Measurements from ENCODE around the gene RAPGEF4. TPM values are rescaled to one million over a fixed set of nuclear protein-coding genes. Genes with fewer than 3 reads are reported as not detected.

RAPGEF4 gene
- total and polyA plus RNA-seq, 9 of the 15 experiments (the other 6 are each of a cell fraction or from before 2014, with no cell fraction given), result 0.04 to 0.33 (median 0.13) TPM; not detected in 6

GRCh38 chr2:172705352-172705751, 30.3 kb upstream of the RAPGEF4 start:
- no peak for FAIRE-seq

GRCh38 chr2:172708247-172708646, 27.4 kb upstream of the RAPGEF4 start:
- H3K27ac ChIP-seq (ENCODE audit: extremely low read depth, low read depth, low read length), result no peak overlapping the region
- no peak overlapping the region for H3K9ac ChIP-seq (ENCODE audit: insufficient read depth in 1 of 2, low read depth in 2 of 2, low read length in 2 of 2)
- intact Hi-C loops (cut with micrococcal nuclease) (loop anchor here (5.0 kb wide), 1 partner anchor 224 kb away; no protein-coding TSS in a partner anchor), in situ Hi-C loops (cut with MboI) (no loop called here)
- H4K20me1 ChIP-seq (replicated peaks; ENCODE audit: control insufficient read depth, insufficient read depth, low read length), result no peaks in the 10 kb centered on the region
- H3K27me3 ChIP-seq (ENCODE audit: control insufficient read depth in 2 of 2, insufficient read depth in 2 of 2, low read length in 2 of 2), result peaks cover 0 to 21% of the 10 kb centered on the region in 2 experiments; a peak in 2 of 5 replicates
- DNase-seq (ENCODE audit: extremely low read depth in 1 of 4, low spot score in 3 of 4), result no peak
- ChIA-PET CTCF (ENCODE audit: low intra/inter-chr PET ratio) (no interaction called here), POLR2A (no interaction called here)
- H3K4me1 ChIP-seq (replicated peaks in 1 of 2; ENCODE audit: control insufficient read depth in 2 of 2, insufficient read depth in 2 of 2, low read length in 2 of 2), result peaks cover 0 to 3% of the 10 kb centered on the region in 2 experiments; a peak in 1 of 5 replicates
- no peak overlapping the region for H2AFZ ChIP-seq (ENCODE audit: low read depth, low read length)
- WGBS (ENCODE audit: insufficient coverage, low coverage, missing lambda C conversion rate), result 0% methylated on average over 2 of the region's 2 CpGs
- H3K79me2 ChIP-seq (ENCODE audit: control insufficient read depth, insufficient read depth, low read length), result no peaks in the 10 kb centered on the region
- H3K4me3 ChIP-seq, result no peak overlapping the region
- no peak for ATAC-seq
- no peaks in the 10 kb centered on the region for H3K36me3 ChIP-seq (ENCODE audit: control insufficient read depth, insufficient read depth, low read length)
- BruUV-seq (replicated peaks), result no TSS peak
- no peaks in the 10 kb centered on the region for H3K9me1 ChIP-seq (ENCODE audit: control insufficient read depth, insufficient read depth, low read length)
- no peak overlapping the region for H3K4me2 ChIP-seq (ENCODE audit: insufficient read depth, low read length)
- FAIRE-seq, result no peak
- H3K9me3 ChIP-seq (replicated peaks; ENCODE audit: control insufficient read depth, insufficient read depth, low read depth, low read length), result no peaks in the 10 kb centered on the region
- TF ChIP-seq SLC30A9 (CRISPR knock-in tag; IDR thresholded peaks at IDR 0.05) (no peak), NR4A1 (CRISPR knock-in tag; IDR thresholded peaks at IDR 0.05) (no peak), NR4A1 (tag; IDR thresholded peaks at IDR 0.05) (no peak), TFAM (CRISPR knock-in tag; conservative IDR thresholded peaks at IDR 0.05) (no peak), SMC3 (conservative IDR thresholded peaks at IDR 0.05; ENCODE audit: insufficient read depth, low read depth, low read length) (no peak)

More at GRCh38 chr2:172705352-172705751, 30.3 kb upstream of the RAPGEF4 start:
- peaks cover 0 to 16% of the 10 kb centered on the region in 2 experiments; a peak in 3 of 5 replicates for H3K27me3 ChIP-seq (ENCODE audit: control insufficient read depth in 2 of 2, insufficient read depth in 2 of 2, low read length in 2 of 2)
- no peak for DNase-seq (ENCODE audit: extremely low read depth in 1 of 4, low spot score in 3 of 4)
- H3K9ac ChIP-seq (ENCODE audit: insufficient read depth in 1 of 2, low read depth in 2 of 2, low read length in 2 of 2), result no peak overlapping the region
- no TSS peak for BruUV-seq (replicated peaks)
- no peak for ATAC-seq
- WGBS (ENCODE audit: insufficient coverage, low coverage, missing lambda C conversion rate), result 3% methylated on average over 2 of the region's 2 CpGs
- H2AFZ ChIP-seq (ENCODE audit: low read depth, low read length), result no peak overlapping the region
- H3K79me2 ChIP-seq (ENCODE audit: control insufficient read depth, insufficient read depth, low read length), result no peaks in the 10 kb centered on the region
- H3K4me3 ChIP-seq, result no peak overlapping the region
- CTCF ChIA-PET (ENCODE audit: low intra/inter-chr PET ratio), result no interaction called here
- in situ Hi-C loops (cut with MboI), result no loop called here
- no peaks in the 10 kb centered on the region for H3K9me1 ChIP-seq (ENCODE audit: control insufficient read depth, insufficient read depth, low read length)
- no peaks in the 10 kb centered on the region for H4K20me1 ChIP-seq (replicated peaks; ENCODE audit: control insufficient read depth, insufficient read depth, low read length)
- H3K4me2 ChIP-seq (ENCODE audit: insufficient read depth, low read length), result no peak overlapping the region
- POLR2A ChIA-PET, result no interaction called here
- H3K36me3 ChIP-seq (ENCODE audit: control insufficient read depth, insufficient read depth, low read length), result no peaks in the 10 kb centered on the region
- intact Hi-C loops (cut with micrococcal nuclease), result loop anchor here (5.0 kb wide), 1 partner anchor 227 kb away; no protein-coding TSS in a partner anchor
- TF ChIP-seq IRF2 (CRISPR knock-in tag; IDR thresholded peaks at IDR 0.05) (no peak), ZNF551 (CRISPR knock-in tag; IDR thresholded peaks at IDR 0.05) (no peak), PHB (CRISPR knock-in tag; IDR thresholded peaks at IDR 0.05) (no peak), RHOXF2B (CRISPR knock-in tag; conservative IDR thresholded peaks at IDR 0.05) (no peak)
- H3K9me3 ChIP-seq (replicated peaks; ENCODE audit: control insufficient read depth, insufficient read depth, low read depth, low read length), result no peaks in the 10 kb centered on the region
- H3K4me1 ChIP-seq (replicated peaks in 1 of 2; ENCODE audit: control insufficient read depth in 2 of 2, insufficient read depth in 2 of 2, low read length in 2 of 2), result no peaks in the 10 kb centered on the region
- H3K27ac ChIP-seq (ENCODE audit: extremely low read depth, low read depth, low read length), result no peak overlapping the region

Measured in K562 (cell line).